WTC11 (cell line): ENCODE results near the gene FAM193B. TPM values are rescaled to one million over a fixed set of nuclear protein-coding genes. Genes with fewer than 3 reads are reported as not detected.

Experiments used
- ATAC-seq: fragments of 200-7000 bp; cut with Tn5 transposase; 2 replicates; pipeline ENCODE4 v1.10.0; 2021; ENCODE audit warnings: mild to moderate bottlenecking, moderate library complexity
- CTCF ChIA-PET: fragments of 300-600 bp; sonication (Branson Sonifier 250); formaldehyde crosslinking; loops from one replicate; lab custom pipeline; 2021; ENCODE audit warnings: antibody characterized with exemption; lab: Charles Lee
- POLR2A ChIA-PET: fragments of 350-600 bp; sonication (Branson Sonifier 250); formaldehyde crosslinking; loops from one replicate; lab custom pipeline; 2021; ENCODE audit warnings: antibody characterized with exemption; lab: Charles Lee
- DNase-seq: peaks from one replicate; pipeline ENCODE4 v3.0.0; 2021; ENCODE audit warnings: low spot score
- H3K27ac Mint-ChIP-seq: 2 replicates; pipeline ENCODE4 v1.8.0; 2021; ENCODE audit warnings: mixed read lengths
- H3K27me3 Mint-ChIP-seq: 2 replicates; pipeline ENCODE4 v1.8.0; 2021; ENCODE audit warnings: low read depth, mild to moderate bottlenecking, moderate library complexity, mixed read lengths
- H3K36me3 Mint-ChIP-seq: 2 replicates; pipeline ENCODE4 v1.8.0; 2021; ENCODE audit warnings: mixed read lengths
- H3K4me1 Mint-ChIP-seq: 2 replicates; pipeline ENCODE4 v1.8.0; 2022; ENCODE audit warnings: mixed read lengths
- H3K4me3 Mint-ChIP-seq: 2 replicates; pipeline ENCODE4 v1.8.0; 2021; ENCODE audit warnings: mild to moderate bottlenecking, moderate library complexity, mixed read lengths
- H3K9me3 Mint-ChIP-seq: 2 replicates; pipeline ENCODE4 v1.8.0; 2021; ENCODE audit warnings: mixed read lengths
- ESRRA ChIP-seq: sonication (generic); formaldehyde crosslinking; IDR thresholded peaks from 2 replicates; pipeline ENCODE4 v1.8.1; 2022; ENCODE audit warnings: mild to moderate bottlenecking, missing genetic modification reagents, borderline replicate concordance
- ETV6 ChIP-seq: sonication (generic); formaldehyde crosslinking; IDR thresholded peaks from 2 replicates; pipeline ENCODE4 v1.8.1; 2022; ENCODE audit warnings: mild to moderate bottlenecking, missing genetic modification reagents
- FOXK1 ChIP-seq: sonication (generic); formaldehyde crosslinking; IDR thresholded peaks from 2 replicates; pipeline ENCODE4 v1.8.0; 2022; ENCODE audit warnings: mild to moderate bottlenecking, moderate library complexity, missing genetic modification reagents
- IRF1 ChIP-seq: sonication (generic); formaldehyde crosslinking; IDR thresholded peaks from 2 replicates; pipeline ENCODE4 v1.8.0; 2023; ENCODE audit warnings: missing genetic modification reagents
- MAX ChIP-seq: sonication (generic); formaldehyde crosslinking; IDR thresholded peaks from 2 replicates; pipeline ENCODE4 v1.8.0; 2022; ENCODE audit warnings: mild to moderate bottlenecking, missing genetic modification reagents
- NFYB ChIP-seq: sonication (generic); formaldehyde crosslinking; conservative IDR thresholded peaks from 2 replicates; pipeline ENCODE4 v1.8.0; 2022; ENCODE audit warnings: low read depth, missing genetic modification reagents
- NR2C2 ChIP-seq: sonication (generic); formaldehyde crosslinking; IDR thresholded peaks from 2 replicates; pipeline ENCODE4 v1.8.0; 2022; ENCODE audit warnings: mild to moderate bottlenecking, missing genetic modification reagents
- NR3C1 ChIP-seq: sonication (generic); formaldehyde crosslinking; conservative IDR thresholded peaks from 2 replicates; pipeline ENCODE4 v1.8.1; 2023; ENCODE audit warnings: low read depth, mild to moderate bottlenecking, missing genetic modification reagents
- SMAD4 ChIP-seq: sonication (generic); formaldehyde crosslinking; IDR thresholded peaks from 2 replicates; pipeline ENCODE4 v1.8.0; 2022; ENCODE audit warnings: mild to moderate bottlenecking, missing genetic modification reagents
- ZNF219 ChIP-seq: sonication (generic); formaldehyde crosslinking; IDR thresholded peaks from 2 replicates; pipeline ENCODE4 v1.8.0; 2023; ENCODE audit warnings: missing genetic modification reagents, mild to moderate bottlenecking, borderline replicate concordance
- ZNF532 ChIP-seq: fragments of 250-450 bp; sonication (Bioruptor Pico); IDR thresholded peaks from 2 replicates; pipeline ENCODE4 v1.9.0; 2021; ENCODE audit warnings: mild to moderate bottlenecking, borderline replicate concordance
- total RNA-seq: library from RNA; stranded (reverse); gene quantifications from 3 replicates; pipeline ENCODE4 v1.2.3, GENCODE V29; 2021
- TF ChIP-seq, protein P1 (sequence below): fragments of 250-450 bp; sonication (Bioruptor Pico); IDR thresholded peaks from 2 replicates; pipeline ENCODE4 v2.1.2; 2022; ENCODE audit warnings: mild to moderate bottlenecking, moderate library complexity

FAM193B gene
- total RNA-seq, 1 experiment from 2014 or later, result 101 TPM

- ChIA-PET CTCF (interaction anchor here (0.8 to 3.2 kb wide), 8 partner anchors 8 to 190 kb away, joined by 3 to 53 read pairs (median 20); partner anchors contain the start of genes DDX41 and DOK3), POLR2A (interaction anchor here (0.7 kb wide), 1 partner anchor 9 kb away, joined by 3 read pairs; no protein-coding TSS in a partner anchor)
- Mint-ChIP-seq H3K36me3 (no peaks in the 10 kb centered on the region), H3K9me3 (no peaks in the 10 kb centered on the region), H3K27me3 (peaks cover 31% of the 10 kb centered on the region), H3K27ac (no peak overlapping the region), H3K4me3 (no peak overlapping the region), H3K4me1 (peaks cover 28% of the 10 kb centered on the region)
- ATAC-seq (no peak), DNase-seq (no peak)
- TF ChIP-seq NFYB (CRISPR knock-in tag) (no peak), SMAD4 (no peak)
These were observed 54.5 kb downstream of the FAM193B start for GRCh38 chr5:177499842-177500241.

DNA sequence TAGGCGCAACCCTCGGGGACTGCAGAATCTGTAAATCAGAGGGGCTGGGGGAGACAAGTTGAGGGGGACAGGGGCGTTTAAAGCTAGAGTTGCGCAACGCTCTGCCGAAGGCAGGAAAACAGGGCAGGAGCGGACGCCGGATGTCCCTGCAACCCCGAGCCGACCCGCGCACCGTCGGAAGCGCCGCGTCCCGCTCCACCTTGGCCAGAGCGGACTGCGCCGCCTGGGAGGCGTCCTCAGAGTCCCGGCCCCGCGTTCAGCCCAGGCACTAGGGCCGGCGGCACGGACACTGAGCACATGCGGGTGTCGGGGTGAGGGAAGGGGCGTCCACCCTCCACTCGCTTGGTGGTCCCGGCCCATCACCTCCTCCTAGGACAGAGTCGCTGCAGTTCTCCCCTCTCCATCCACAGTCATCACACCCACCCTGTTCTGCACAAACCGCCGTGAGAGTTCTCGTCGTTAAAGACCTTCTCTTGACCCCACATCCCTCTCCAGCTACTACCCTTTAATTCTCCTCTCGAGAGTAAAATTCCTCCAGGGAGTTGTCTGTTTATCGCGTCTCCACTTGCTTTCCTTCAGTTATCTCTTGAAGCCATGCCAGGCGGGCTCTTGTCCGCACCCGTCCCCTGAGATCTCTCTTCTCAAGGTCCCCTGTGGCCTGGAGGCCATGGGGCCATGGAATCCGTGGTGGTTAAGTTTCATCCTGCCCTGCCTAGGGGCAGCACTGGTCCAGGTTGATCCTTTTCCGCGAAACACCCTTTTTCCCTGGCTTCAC lies 56.2 kb downstream of the FAM193B start:
- TF ChIP-seq NR2C2 (CRISPR knock-in tag), result no peak
- no peak for TF ChIP-seq ZNF219
- TF ChIP-seq ETV6, result peak; percentile 51; the same call in 1 of the 2 replicates
- TF ChIP-seq IRF1 (CRISPR knock-in tag), result 0 out of 2 replicates have a peak, but pooled peaks have one; percentile 69
- TF ChIP-seq MAX, result peak; percentile 2; the same call in 1 of the 2 replicates
- TF ChIP-seq ESRRA (CRISPR knock-in tag), result peak; percentile 42; the same call in 1 of the 2 replicates
- no peak for TF ChIP-seq ZNF532 (CRISPR knock-in tag)
- TF ChIP-seq, protein P1, sequence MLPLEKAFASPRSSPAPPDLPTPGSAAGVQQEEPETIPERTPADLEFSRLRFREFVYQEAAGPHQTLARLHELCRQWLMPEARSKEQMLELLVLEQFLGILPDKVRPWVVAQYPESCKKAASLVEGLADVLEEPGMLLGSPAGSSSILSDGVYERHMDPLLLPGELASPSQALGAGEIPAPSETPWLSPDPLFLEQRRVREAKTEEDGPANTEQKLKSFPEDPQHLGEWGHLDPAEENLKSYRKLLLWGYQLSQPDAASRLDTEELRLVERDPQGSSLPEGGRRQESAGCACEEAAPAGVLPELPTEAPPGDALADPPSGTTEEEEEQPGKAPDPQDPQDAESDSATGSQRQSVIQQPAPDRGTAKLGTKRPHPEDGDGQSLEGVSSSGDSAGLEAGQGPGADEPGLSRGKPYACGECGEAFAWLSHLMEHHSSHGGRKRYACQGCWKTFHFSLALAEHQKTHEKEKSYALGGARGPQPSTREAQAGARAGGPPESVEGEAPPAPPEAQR, result no peak
- no peak for TF ChIP-seq NR3C1 (CRISPR knock-in tag)
- 0 out of 2 replicates have a peak, but pooled peaks have one; percentile 9 for TF ChIP-seq FOXK1
- TF ChIP-seq, all 79 proteins: peak for 5
- POLR2A ChIA-PET, result interaction anchor here (0.9 to 3.9 kb wide), 14 partner anchors 10 to 196 kb away, joined by 3 to 53 read pairs (median 6); partner anchors contain the start of genes DBN1, DOK3, GRK6 and LMAN2
- CTCF ChIA-PET, result interaction anchor here (1.0 to 11.2 kb wide), 11 partner anchors 10 to 188 kb away, joined by 3 to 230 read pairs (median 14); partner anchors contain the start of genes DBN1, DDX41 and DOK3
- DNase-seq (peak; percentile 67), ATAC-seq (peak; percentile 1)
- Mint-ChIP-seq H3K9me3 (no peaks in the 10 kb centered on the region), H3K27me3 (peaks cover 31% of the 10 kb centered on the region), H3K27ac (no peak overlapping the region), H3K4me1 (peaks cover 32% of the 10 kb centered on the region), H3K36me3 (peaks cover 6% of the 10 kb centered on the region), H3K4me3 (peak overlapping the region; percentile 80)
